C4-2B (cell line): ENCODE data around the gene PLEKHA5.

Experiments
- ZFX ChIP-seq: fragments of 450-650 bp; IDR thresholded peaks from 2 replicates; pipeline ENCODE4 v1.6.1; 2017
- TF ChIP-seq, protein P1 (sequence below): fragments of 450-650 bp; conservative IDR thresholded peaks from 2 replicates; pipeline ENCODE4 v1.5.1; 2017; ENCODE audit warnings: mild to moderate bottlenecking

DNA sequence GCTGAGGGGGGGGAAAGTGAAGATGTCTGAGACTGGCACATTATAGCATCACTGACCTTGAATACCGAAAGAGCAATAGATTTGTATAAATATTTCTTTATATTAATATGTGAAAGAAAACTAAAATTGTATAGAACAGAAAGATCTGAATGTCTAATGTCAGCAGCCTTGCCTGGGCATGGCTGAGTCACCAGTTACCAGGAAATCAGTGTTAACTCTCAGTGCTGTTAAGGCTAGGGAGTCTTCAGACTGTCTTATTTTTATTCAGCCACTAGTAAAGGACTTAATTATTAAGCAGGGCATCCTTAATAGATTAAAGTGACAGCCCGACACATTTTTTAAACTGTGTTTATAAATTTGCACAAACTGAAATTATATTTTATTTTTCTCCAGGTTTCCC lies 186.9 kb downstream of the PLEKHA5 start:
- TF ChIP-seq, protein P1, sequence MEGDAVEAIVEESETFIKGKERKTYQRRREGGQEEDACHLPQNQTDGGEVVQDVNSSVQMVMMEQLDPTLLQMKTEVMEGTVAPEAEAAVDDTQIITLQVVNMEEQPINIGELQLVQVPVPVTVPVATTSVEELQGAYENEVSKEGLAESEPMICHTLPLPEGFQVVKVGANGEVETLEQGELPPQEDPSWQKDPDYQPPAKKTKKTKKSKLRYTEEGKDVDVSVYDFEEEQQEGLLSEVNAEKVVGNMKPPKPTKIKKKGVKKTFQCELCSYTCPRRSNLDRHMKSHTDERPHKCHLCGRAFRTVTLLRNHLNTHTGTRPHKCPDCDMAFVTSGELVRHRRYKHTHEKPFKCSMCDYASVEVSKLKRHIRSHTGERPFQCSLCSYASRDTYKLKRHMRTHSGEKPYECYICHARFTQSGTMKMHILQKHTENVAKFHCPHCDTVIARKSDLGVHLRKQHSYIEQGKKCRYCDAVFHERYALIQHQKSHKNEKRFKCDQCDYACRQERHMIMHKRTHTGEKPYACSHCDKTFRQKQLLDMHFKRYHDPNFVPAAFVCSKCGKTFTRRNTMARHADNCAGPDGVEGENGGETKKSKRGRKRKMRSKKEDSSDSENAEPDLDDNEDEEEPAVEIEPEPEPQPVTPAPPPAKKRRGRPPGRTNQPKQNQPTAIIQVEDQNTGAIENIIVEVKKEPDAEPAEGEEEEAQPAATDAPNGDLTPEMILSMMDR = no peak
- TF ChIP-seq ZFX = no peak
